Fibroblast of pulmonary artery (primary cell): ENCODE measurements around the gene RALGPS1.

Source experiments
- DNase-seq: peaks from one replicate; pipeline ENCODE4 v3.0.0-alpha.2; 2010; ENCODE audit warnings: low read depth
- H3K4me3 ChIP-seq: replicated peaks from 2 replicates; pipeline ENCODE4 v1.5.1; 2011; ENCODE audit warnings: low read depth, mild to moderate bottlenecking, control low read depth, low read length, moderate library complexity
- CTCF ChIP-seq: IDR thresholded peaks from 2 replicates; pipeline ENCODE4 v1.5.1; 2011; ENCODE audit warnings: mild to moderate bottlenecking, control low read depth, low read length, inconsistent platforms; ENCODE audit errors: missing control alignments

Gene RALGPS1

DNA sequence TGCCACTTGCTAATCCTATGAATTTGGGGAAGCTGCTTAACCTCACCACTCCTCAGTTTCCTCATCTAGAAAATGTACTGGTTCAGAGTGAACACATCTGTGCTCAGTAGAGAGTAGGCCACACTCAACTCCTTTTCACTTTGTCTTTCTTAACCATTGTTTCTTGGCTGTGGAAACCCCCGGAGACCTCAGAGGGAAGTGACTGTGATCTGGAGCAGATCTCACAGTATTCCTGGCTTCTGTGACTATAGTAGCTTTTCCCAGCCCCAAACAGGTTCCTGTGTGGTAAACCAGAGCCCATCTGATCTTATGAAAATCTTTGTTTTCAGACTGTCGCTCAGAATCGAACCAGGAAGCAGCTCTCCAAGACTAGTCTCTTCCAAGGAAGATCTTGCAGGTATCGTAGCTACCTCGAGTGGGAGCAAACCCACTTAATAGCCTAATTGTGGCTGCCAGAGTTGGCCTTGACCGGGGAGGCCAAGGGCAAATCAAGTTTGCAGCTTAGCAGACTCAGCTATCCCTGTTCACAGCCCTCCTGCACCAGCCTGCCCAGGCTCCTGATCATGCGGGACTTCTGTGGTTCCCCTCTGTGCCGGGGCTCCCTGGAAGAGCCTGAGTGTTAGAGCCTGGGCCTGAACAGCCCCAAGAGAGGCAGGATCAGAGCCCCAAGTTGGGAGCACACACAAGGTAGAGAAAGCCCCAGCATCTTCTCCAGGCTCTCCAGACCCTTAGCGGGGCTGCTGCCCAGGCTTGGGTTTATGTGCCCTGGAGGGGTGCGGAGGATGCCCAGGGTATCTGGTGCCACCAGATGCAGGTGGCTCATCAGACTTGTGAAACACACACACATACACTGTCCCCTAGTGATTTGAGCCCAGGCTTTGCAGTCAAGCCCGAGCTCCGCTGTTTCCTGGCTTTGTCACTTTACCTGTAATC lies 260.1 kb downstream of the RALGPS1 start:
- H3K4me3 ChIP-seq: no peak overlapping the region
- DNase-seq: peak; percentile 36
- TF ChIP-seq CTCF: no peak

- no peak overlapping the region for H3K4me3 ChIP-seq
- no peak for TF ChIP-seq CTCF
- no peak for DNase-seq
These were observed 260.7 kb downstream of the RALGPS1 start for GRCh38 chr9:127175319-127175715.

- TF ChIP-seq CTCF: no peak
- H3K4me3 ChIP-seq: no peak overlapping the region
- no peak for DNase-seq
These were observed 261.2 kb downstream of the RALGPS1 start for GRCh38 chr9:127175764-127176163.

DNA sequence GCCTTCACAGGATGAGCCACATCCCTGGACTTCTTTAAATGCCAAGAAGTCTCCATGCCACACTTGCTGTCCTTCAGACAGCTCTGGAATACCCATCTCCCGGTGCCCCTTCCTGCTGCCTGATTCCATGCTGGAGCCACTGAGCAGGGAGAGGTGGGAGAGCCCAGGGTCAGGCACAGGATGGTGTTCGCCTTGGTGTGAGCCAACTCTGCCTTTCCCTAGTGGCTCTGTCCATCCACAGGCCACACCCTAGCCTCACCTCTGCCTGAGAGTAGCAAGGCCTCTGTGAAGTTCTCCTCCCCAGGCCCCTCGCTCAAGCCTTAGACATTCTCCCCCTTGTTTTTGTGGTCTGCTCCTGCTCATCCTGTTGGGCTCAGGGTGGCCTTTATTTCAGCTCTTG lies 262.0 kb downstream of the RALGPS1 start:
- DNase-seq: no peak
- TF ChIP-seq CTCF: no peak
- no peak overlapping the region for H3K4me3 ChIP-seq

DNA sequence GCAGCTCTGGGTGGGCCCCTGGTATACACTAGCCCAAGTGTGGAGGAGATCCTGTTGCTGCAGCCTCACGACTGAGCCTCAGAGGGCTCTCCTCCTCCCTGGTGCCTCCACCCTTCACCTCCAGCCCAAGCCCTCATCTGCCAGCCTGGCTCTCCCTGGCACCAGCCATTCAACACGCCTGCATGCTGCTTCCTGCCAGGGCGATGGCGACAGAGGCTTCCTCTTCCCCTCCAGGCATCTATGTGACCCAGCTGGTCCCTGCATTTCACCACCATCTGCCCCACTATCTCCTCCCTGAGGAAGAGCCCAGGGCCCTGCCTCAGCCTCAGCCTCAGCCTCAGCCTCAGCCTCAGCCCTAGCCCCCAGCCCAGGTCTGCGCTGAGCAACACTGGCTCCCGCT lies 262.6 kb downstream of the RALGPS1 start:
- no peak overlapping the region for H3K4me3 ChIP-seq
- DNase-seq: no peak
- TF ChIP-seq CTCF: no peak

GRCh38 chr9:127177665-127178265 lies 263.2 kb downstream of the RALGPS1 start:
- DNase-seq: no peak

More at GRCh38 chr9:127177665-127178265, 263.2 kb downstream of the RALGPS1 start:
- no peak overlapping the region for H3K4me3 ChIP-seq
- no peak for TF ChIP-seq CTCF
